DMS53 treated with DMSO at 0.1 percent for 48 hours (cell line): ENCODE results near the gene LTBP3.

Experiments used
- DNase-seq: peaks from one replicate; lab custom pipeline; 2025; ENCODE audit not compliant: unreplicated experiment; lab: John Stamatoyannopoulos, UW

The LTBP3 gene

GRCh38 chr11:65555693-65556231 is 2.4 kb downstream of the LTBP3 start:
- no peak for DNase-seq

DNA sequence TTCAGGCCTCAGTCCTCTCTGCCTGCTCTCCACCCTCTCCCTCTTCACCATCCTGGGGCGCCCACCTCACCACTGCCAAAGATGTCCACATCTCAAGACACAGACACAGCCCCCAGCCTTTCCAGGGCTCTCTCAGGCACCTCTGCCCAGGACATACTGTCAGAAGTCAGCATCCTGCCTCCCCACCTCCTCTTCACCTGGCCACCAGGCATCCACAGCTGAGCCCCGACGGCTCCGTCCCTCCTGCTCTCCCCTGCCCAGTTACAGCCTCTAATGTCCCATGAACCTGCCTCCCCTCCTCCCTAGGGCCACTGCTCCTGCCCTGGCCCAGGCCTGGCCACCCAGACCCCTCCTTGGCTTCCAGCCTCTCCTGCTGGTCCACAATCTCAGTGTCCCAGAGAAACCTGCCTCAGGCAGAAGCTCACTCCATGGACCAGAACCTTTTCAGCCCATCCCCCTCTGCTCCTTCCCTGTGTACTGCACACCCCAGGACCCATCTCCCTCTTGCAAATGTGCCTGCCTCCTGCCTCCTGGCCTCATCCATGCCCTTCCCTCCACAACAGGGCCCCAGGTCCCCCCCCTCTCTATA is 3.2 kb downstream of the LTBP3 start:
- no peak for DNase-seq

- DNase-seq = no peak
These were observed 3.9 kb downstream of the LTBP3 start for GRCh38 chr11:65554057-65554818.

DNA sequence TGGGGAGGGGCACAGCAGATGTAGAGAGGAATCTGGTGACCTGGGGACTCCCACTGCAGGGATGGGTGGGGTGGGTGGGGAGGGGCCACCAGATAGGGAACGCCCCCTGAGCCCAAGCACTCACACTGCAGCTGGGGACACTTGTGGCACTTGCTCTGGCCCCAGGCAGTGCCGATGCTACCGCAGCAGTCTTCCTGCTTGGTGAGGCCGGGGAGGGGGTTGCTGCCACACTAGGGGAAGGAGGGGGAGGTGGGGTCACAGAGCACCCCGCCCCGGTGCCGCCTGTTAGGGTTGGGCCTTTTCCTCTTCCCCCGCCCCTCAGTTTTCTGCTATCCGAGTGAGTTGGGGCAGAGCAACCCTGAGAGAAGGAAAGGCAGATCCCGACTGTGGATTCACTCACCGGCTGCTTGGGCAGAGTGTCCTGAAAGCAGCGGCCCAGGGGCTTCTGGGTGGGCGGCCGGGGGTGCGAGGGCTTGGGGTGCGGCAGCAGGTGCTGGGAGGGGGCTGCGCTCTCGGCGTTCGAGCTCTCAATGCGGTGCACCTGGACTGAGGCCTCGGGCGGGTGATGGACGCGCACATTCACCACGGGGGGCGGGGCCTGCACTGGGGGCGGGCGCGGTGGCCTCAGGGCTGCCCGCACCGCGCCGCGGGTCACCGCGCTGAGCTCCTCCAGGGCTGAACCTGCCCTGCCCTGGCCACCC is 4.7 kb downstream of the LTBP3 start:
- peak; percentile 55 for DNase-seq

- DNase-seq = no peak
These were observed 5.7 kb downstream of the LTBP3 start for GRCh38 chr11:65552388-65552951.

GRCh38 chr11:65551572-65552387 is 6.4 kb downstream of the LTBP3 start:
- peak; percentile 95 for DNase-seq

DNA sequence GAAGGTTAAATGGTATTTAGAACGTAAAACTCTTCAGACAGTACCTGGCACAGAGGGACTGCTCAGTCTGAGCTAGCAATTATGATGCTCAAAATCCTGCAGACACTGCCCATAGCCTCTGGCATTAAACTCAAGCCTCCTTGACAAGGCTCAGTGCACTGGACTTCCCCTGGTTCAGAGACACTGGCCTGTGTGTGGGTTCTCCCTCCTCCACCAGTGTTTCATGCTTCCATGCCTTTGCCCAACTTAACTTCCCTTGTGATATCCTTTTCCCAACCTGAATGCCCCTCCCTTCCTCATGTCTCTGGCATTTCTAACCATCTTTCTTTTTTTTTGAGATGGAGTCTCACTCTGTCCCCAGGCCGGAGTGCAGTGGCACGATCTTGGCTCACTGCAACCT is 9.1 kb downstream of the LTBP3 start:
- no peak for DNase-seq

GRCh38 chr11:65548395-65548794 is 9.8 kb downstream of the LTBP3 start:
- no peak for DNase-seq

DNA sequence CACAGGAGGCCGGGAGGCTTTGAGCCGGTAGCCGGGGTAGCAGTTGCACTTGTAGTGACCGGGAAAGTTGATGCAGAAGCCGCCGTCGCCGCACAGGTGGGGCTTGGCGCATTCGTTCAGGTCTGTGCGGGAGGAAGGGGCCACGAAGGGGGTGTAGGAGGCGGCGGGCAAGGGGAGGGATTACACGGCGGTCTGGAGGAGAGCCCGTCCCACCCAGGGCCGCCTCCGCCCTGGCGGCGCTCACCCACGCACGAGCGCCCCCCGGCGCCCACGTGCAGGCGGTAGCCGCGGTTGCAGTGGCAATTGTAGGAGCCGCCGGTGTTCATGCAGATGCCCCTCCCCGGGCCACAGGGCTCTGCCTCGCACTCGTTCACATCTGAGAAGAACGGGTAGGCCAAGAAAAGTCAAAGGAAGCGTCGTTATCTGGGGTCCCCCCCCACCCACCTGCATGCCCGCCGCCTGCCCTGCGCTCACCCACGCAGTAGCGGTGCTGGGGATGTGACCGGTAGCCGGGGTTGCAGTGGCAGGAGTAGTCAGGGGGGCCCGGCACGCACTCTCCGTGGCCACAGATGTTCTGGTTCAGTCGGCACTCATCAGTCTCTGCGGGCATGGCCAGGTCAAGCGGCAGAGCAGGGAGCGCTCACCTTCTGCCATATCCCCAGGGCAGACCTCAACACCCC is 10.6 kb downstream of the LTBP3 start:
- no peak for DNase-seq

DNA sequence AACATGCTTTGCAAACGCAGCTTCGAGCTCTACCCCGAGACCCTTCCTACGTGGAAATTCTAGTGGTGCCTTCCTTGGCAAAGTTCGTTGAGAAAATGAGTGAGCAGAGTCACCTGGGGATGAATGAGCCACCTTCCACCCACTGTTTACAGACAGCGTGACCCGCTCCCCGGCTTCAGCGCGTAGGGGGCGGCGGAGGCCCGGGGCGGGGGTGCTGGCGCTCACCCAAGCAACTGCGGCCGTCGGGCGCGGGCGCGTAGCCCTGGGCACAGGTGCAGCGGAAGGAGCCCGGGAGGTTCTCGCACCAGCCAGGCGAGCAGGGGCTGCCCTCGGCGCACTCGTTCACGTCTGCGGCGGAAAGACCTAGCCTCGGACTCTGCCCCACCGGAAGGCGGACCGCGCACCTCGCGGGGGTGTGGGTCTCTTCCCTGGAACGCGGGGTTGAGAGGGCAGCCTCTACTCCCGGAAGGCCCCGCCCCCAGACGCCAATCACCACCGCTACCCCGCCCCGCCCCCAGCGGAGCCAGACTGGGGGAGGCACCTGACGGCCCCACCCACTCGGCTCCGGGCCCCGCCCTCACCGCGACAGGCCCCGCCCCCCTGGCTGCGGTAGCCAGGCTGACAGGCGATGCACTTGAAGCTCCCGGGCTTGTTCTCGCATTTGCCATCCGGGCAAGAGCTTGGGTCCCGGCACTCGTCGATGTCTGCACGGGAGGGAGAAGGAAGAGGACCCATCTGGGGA is 11.8 kb downstream of the LTBP3 start:
- DNase-seq = peak; percentile 95

- no peak for DNase-seq
These were observed 12.3 kb downstream of the LTBP3 start for GRCh38 chr11:65545853-65546216.

- no peak for DNase-seq
These were observed 15.3 kb downstream of the LTBP3 start for GRCh38 chr11:65542738-65543390.

GRCh38 chr11:65541093-65541982 is 16.8 kb downstream of the LTBP3 start:
- DNase-seq = peak; percentile 73

GRCh38 chr11:65540290-65541092 is 17.7 kb downstream of the LTBP3 start:
- DNase-seq = peak; percentile 88

DNA sequence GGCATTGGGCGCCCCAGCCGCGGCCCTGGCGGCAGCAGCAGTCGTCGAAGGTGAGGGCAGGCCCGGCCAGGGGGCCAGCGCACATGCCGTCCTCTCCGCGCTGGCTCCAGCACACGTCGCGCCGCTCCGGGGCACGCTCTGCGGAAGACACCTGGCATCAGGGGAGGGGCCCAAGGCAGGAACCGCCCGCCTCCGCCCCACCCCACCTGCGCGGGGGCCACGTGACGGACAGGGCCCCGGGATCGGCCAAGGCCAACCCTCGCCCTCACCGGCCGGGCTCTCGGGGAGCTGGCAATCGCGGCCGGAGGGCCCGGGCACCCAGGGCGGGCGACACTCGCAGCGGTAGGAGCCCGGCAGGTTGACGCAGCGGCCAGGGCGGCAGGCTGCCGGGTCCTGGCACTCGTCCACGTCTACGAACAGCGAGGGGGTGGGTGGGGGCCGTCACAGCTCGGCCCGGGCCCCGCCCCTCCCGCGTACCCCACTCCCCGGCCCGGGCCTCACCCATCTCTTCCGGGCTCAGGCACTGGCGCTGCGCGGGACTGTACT is 18.3 kb downstream of the LTBP3 start:
- peak; percentile 39 for DNase-seq

- DNase-seq = no peak
These were observed 19.0 kb downstream of the LTBP3 start for GRCh38 chr11:65538915-65539743.
